PFSK-1 (cell line): ENCODE measurements around the gene CLSTN1.

Experiments used
- POLR2AphosphoS5 ChIP-seq: IDR thresholded peaks from 2 replicates; pipeline ENCODE4 v1.6.1; 2012; ENCODE audit warnings: low read depth, mild to moderate bottlenecking, control low read depth, low read length, moderate library complexity
- TF ChIP-seq, protein P1 (sequence below), 2 experiments: IDR thresholded peaks; 2 replicates each; pipeline versions ENCODE4 v1.6.1 to v1.8.0; 2011 to 2012; ENCODE audit warnings: low read depth in 2 of 2, low read length in 2 of 2, control low read depth in 1 of 2, inconsistent platforms in 1 of 2, mild to moderate bottlenecking in 1 of 2, moderate library complexity in 1 of 2; ENCODE audit not compliant: insufficient read depth in 1 of 2

GRCh38 chr1:9714257-9714718 is 109.5 kb downstream of the CLSTN1 start:
- TF ChIP-seq, protein P1, sequence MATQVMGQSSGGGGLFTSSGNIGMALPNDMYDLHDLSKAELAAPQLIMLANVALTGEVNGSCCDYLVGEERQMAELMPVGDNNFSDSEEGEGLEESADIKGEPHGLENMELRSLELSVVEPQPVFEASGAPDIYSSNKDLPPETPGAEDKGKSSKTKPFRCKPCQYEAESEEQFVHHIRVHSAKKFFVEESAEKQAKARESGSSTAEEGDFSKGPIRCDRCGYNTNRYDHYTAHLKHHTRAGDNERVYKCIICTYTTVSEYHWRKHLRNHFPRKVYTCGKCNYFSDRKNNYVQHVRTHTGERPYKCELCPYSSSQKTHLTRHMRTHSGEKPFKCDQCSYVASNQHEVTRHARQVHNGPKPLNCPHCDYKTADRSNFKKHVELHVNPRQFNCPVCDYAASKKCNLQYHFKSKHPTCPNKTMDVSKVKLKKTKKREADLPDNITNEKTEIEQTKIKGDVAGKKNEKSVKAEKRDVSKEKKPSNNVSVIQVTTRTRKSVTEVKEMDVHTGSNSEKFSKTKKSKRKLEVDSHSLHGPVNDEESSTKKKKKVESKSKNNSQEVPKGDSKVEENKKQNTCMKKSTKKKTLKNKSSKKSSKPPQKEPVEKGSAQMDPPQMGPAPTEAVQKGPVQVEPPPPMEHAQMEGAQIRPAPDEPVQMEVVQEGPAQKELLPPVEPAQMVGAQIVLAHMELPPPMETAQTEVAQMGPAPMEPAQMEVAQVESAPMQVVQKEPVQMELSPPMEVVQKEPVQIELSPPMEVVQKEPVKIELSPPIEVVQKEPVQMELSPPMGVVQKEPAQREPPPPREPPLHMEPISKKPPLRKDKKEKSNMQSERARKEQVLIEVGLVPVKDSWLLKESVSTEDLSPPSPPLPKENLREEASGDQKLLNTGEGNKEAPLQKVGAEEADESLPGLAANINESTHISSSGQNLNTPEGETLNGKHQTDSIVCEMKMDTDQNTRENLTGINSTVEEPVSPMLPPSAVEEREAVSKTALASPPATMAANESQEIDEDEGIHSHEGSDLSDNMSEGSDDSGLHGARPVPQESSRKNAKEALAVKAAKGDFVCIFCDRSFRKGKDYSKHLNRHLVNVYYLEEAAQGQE (IDR thresholded peaks at IDR 0.05; ENCODE audit: insufficient read depth in 1 of 2, low read depth in 2 of 2, low read length in 2 of 2) = no peak
- no peak for TF ChIP-seq POLR2AphosphoS5
